GM18505 (cell line): ENCODE results near the gene WFS1.

ENCODE experiments used
- ATAC-seq: cut with Tn5 transposase; IDR thresholded peaks from one replicate; pipeline ENCODE4 v1.9.1; 2021; ENCODE audit not compliant: unreplicated experiment
- POLR2A ChIP-seq: IDR thresholded peaks from 4 replicates; pipeline ENCODE4 v1.6.1; 2011; ENCODE audit warnings: borderline replicate concordance; ENCODE audit not compliant: insufficient read depth, insufficient read length; ENCODE audit errors: extremely low read depth

The WFS1 gene

DNA sequence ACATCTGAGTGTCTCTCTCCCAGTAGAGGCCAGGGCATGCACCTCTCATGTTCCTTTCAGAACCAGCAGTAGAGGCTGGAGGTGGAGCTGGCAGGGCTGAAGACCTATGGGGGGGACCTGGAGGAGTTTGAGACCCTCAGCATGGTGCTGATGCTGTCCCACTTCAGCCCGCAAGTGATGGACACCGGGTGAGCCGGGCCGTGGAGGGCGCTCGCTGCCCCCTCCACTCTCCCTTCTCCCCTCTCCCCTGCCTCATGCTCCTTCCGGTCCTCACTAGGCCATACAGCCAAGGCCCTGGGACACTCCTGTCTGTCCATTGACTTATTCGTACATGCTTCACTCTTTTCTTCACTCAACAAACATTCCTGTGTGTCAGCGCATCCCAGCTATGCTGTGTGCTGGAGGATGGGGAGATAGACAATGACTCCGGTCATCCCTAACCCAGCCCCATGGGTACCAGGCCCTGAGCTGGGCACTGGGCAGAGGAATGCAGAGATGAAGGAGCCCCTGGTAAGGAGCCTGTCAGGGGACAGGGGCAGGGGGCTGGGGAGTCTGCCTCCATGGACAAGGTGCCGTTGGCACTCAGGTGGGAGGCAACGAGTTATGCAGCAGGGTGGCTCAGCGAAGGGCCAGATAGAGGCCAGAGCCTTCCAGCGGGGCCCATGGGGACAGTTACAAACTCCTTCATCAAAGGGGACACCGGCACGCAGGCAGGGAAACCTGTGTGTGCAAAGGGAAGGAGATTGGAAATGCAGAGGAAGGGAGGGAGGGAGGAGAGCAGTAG, 28.4 kb upstream of the WFS1 start:
- TF ChIP-seq POLR2A: no peak
- ATAC-seq: no peak

DNA sequence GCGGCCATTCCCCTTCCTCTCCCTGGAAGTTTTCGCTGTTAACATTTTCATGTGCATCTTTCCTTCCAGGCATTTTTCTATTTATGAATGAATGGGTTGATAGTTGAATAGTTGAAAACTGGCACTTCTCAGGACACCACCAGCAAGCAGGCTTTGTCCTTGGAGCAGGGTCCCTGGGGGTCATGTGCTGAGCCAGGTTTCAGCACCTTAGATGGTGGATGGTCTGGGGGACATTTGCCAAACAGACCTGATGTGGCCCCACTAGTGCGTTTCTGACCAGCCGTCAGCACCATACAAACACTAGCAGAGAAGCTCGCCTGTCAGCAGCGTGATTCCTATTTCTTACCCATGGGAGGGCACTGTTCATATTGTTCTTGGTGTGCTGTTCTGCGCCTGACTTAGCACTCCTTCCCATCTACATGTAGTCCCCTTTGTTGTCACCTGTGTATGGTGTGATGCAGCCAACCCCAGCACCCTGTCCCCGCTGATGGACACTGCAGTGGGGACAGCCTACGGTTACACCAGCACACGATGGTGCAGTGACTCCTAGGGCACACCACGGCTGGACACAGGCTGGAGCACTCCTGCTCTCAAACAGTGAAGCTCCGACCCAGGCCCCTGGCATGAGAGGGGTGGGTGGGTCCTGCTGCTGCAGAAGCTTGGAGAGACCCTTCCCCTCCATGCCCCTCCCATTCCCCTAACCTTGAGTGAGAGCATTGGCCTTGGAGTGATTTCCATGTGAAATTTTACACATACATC, 27.2 kb upstream of the WFS1 start:
- no peak for ATAC-seq
- TF ChIP-seq POLR2A: no peak

DNA sequence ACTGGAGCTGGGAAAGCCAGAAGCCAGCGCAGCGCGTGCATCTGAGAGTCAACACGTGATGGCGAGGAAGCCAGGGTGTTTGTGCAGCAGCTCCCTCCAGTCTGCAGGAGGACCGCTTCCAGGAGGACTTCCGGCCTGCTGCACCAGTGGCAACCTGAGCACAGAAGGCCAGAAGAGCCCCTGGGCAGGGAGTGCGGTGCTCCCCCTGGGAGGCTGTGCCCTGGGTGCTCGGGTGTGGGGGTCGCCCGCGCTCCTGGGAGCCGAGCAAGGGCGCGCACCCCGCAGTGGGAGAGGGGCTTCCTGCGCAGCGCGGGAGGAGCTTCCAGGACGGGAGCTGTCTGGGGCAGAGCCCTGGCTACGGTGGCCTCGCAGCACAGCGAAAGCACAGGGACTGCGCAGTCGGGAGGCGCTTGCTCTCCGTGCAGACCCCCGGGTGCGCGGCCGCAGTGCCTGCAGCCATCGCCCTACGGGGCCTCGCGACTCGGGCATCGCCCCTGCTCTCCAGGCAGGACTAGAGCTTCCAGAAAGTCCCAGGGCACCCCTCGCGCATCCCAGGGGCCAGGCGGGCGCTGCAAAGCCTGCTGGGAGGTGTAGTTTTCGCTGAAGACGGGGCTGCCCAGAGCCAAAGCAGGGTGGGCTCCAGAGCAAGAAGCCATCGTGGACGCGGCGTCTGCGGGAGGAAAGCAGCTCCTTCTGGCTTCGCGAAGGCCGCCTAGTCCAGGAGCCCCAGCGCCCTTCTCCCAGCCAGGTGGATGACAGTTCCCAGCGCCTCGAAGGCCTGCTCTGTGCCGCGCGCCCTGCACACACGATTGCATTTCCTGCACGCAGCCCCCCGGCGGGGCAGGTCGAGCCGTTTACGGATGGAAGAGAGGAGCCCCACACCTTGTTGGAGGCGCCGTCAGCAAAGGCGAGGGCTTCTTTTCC, 24.1 kb upstream of the WFS1 start:
- TF ChIP-seq POLR2A: no peak
- no peak for ATAC-seq

DNA sequence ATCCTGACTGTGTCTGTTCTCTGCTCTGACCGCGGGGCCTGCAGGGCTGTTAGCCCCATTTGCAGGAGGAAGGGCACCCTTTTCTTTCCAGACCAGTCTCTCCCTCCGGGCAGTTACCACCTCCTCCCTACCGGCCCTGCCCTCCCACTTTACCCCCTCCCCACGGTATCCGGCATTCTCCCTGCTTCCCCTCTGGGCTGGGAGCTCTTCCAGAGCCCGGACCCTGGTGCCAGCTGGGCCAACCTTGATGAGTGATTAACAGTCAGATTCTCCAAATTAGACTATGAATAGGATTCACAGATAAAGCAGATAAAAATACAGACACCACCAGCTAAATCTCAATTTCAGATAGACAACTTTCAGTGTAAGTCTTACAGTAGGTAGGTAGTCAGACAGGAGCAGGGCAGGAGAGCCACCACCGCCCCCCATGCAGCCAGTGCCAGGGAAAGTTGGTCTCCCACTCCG, 23.4 kb upstream of the WFS1 start:
- no peak for TF ChIP-seq POLR2A
- no peak for ATAC-seq

DNA sequence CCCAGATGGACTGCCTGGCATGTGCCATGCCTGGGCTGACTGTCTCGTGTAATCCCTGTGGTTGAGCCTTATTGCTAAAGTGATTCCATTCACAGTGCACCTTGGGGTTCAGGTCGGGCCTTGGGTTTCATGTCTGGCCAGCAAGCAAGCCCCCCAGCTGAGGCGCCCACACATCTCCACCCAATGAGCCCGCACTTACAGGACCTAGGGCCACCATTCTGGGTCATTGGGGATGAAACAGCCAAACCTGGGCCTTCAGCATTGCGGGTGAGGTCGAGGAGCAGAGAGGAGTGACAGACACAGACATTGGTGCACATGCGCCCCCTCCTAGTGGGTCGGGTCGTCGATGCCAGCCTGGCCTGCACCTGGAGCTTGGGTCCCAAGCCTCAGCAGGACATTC, 21.3 kb upstream of the WFS1 start:
- TF ChIP-seq POLR2A: no peak
- ATAC-seq: no peak

DNA sequence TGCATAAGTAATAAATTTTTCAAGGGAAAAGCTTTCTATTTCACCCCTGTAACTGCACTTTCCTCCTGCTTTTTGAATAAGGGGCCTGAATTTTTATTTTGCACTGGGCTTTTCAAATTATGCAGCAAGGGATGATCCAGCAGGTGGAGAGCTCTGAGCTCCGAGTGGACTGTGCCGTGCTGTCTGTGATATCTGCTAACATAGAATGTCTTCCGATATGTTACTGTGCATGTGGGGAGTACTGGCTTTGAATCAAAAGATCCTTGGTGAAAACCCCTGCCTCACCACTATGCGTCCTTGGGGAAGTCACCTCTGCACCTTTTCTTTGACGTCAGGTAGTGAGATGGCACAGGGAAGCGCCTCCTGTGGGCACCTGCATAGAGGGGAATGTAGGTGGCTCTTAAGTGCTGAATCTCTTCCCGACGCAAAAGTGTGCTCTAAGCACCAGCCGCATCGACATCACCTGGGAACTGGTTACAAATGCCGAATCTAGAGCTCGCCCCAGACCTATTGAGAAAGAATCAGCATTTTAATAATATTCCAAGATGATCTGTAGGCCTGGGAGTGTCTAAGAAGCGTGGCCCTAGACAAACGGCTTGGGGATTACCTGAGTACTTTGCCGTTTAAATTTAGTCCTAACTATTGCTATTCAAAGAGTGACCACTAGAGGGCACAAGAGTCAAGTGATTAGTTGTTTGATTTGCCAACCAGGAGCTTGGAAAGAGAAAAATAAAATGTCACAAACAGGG, 19.2 kb upstream of the WFS1 start:
- no peak for ATAC-seq

DNA sequence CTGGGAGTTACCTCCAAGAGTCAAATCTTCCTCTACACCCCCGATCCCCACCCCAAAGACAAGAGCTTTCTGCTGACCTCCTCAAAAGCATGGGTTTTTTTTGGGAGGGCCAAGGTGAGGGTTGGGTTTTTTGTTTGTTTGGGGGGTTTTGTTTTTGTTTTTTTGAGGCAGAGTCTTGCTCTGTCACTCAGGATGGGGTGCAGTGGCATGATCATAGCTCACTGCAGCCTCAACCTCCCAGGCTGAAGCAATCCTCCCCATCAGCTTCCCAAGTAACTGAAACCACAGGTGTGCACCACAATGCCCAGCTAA, 18.7 kb upstream of the WFS1 start:
- no peak for ATAC-seq
- TF ChIP-seq POLR2A: no peak

More for the DNA sequence above, 19.2 kb upstream of the WFS1 start:
- no peak for TF ChIP-seq POLR2A

DNA sequence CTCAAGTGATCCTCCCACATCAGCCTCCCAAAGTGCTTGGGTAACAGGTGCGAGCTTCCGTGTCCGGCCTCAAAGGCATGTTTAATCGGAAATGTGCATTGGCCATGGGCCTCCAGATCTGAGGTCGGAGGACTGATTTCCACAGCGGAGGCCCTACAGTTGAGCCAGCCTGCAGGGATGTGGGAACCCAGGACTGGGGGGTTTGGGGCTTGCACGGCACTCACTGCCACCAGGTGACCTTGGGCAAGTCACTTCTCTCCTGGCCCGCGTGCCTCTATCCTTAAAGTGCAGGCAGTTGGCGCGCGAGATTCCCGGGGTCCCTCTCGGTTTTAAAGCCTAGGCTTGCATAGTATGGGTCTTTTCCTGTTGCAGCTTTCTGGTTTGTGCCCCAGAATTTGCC, 18.3 kb upstream of the WFS1 start:
- TF ChIP-seq POLR2A: no peak
- no peak for ATAC-seq

DNA sequence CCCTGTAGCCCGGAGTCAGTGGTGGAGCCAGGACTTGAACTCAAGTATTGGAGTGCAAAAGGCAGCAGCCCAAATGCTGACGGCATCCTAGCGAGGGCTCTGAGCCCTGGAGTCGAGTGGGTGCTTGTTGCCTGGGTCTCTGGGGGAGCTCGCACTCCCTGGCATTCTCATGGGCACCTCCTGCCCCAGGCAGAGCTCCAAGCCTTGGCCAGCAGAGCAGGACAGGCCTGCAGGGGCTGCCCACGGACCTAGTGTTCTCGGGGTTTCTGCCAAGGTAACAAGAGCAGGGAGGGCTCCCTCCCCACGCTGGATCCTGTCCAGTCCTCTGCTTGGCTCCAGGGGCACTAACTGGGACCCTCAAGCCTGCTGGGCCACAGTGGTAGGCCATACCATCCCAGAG, 17.6 kb upstream of the WFS1 start:
- no peak for TF ChIP-seq POLR2A
- no peak for ATAC-seq

DNA sequence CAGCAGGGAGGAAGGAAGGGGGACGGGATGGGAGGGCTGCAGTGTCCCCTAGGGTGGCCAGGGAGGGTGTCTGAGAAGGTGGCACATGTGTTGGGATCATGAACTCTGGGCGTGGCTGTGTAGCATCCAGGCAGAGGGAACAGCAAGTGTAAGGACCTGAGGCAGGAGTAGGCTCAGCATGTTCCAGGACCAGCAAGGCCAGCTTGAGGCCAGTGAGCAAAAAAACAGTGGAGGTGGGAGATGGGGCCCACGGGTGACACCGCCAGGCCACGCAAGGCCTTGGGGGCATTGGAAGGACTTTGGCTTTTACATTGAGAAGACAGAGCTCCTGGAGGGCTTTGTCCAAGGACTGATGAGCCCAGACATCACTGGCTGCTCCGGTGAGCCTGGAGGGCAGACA, 16.5 kb upstream of the WFS1 start:
- no peak for TF ChIP-seq POLR2A
- ATAC-seq: no peak

DNA sequence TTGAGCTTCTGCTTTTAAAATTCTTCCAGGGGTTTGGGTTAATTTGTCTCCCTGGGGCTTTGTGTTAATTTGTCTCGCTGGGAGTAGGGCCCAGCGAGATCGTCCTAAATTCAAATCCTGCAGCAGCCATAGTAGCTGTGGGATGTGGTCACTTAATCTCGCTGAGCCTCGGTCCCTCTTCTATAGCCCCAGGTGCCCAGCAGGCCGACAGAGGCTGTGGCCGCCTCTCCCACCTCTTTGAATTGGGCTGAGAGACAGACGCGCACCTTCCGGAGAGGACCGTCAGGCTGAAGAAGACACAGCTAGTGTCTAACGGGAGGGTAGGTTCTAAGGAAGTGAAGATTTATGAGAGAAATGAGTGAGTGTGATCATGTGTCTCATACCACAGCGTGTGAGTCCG, 15.7 kb upstream of the WFS1 start:
- no peak for ATAC-seq
- TF ChIP-seq POLR2A: no peak

DNA sequence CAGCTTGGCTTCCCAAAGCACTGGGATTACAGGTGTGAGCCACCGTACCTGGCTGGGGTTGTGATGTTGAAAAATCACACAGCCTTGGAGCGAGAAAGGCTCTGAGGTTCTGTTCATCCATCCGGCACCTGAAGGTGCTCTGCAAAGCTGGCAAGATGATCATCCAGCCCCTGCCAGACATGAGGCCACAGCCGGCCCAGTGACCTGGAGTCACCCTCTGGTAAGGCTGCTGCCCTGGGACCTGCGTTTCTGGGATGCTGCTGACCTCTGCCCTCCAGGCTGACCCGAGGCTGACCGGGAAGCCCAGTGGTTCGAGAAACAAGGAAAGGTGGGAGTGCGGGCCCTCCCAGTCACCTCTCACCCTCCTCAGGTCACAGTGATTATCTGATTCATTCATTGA, 13.5 kb upstream of the WFS1 start:
- ATAC-seq: no peak
- no peak for TF ChIP-seq POLR2A
